Right renal pelvis (tissue), 4 donors: ENCODE measurements around the gene TNF. TPM values are rescaled to one million over a fixed set of nuclear protein-coding genes. Genes with fewer than 3 reads are reported as not detected.

Experiments used
- DNase-seq, 4 donors: peaks; one replicate each; pipeline ENCODE4 v3.0.0-alpha.2; 2013; ENCODE audit warnings: low read depth in 4 of 4, low spot score in 3 of 4, missing footprints in 1 of 4
- polyA plus RNA-seq, 4 donors: library from polyadenylated mRNA; unstranded; fragments of 120-200 nt; gene quantifications; one replicate each; pipeline ENCODE4 v1.2.1, GENCODE V29; 2013; ENCODE audit not compliant: insufficient read length in 4 of 4

The TNF gene
- polyA plus RNA-seq, 4 donors: 0.08 to 0.28 (median 0.16) TPM

- DNase-seq: no peak
Observed at GRCh38 chr6:31568537-31568961, 6.8 kb upstream of the TNF start.

- DNase-seq: no peak
Observed at GRCh38 chr6:31569861-31570536, 5.4 kb upstream of the TNF start.

DNA sequence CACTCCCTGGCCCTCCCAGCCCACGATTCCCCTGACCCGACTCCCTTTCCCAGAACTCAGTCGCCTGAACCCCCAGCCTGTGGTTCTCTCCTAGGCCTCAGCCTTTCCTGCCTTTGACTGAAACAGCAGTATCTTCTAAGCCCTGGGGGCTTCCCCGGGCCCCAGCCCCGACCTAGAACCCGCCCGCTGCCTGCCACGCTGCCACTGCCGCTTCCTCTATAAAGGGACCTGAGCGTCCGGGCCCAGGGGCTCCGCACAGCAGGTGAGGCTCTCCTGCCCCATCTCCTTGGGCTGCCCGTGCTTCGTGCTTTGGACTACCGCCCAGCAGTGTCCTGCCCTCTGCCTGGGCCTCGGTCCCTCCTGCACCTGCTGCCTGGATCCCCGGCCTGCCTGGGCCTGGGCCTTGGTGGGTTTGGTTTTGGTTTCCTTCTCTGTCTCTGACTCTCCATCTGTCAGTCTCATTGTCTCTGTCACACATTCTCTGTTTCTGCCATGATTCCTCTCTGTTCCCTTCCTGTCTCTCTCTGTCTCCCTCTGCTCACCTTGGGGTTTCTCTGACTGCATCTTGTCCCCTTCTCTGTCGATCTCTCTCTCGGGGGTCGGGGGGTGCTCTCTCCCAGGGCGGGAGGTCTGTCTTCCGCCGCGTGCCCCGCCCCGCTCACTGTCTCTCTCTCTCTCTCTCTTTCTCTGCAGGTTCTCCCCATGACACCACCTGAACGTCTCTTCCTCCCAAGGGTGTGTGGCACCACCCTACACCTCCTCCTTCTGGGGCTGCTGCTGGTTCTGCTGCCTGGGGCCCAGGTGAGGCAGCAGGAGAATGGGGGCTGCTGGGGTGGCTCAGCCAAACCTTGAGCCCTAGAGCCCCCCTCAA is 3.1 kb upstream of the TNF start, which contains the start of gene LTA:
LTA (plus strand) TSS at position 249 of the 871 bp plus-strand sequence; CDS start at position 703, 454 bp downstream.
- no peak for DNase-seq

- no peak for DNase-seq
Observed at GRCh38 chr6:31573239-31574105, 1.9 kb upstream of the TNF start.

- DNase-seq: no peak
Observed at GRCh38 chr6:31574106-31575061, 981 bp upstream of the TNF start.

GRCh38 chr6:31575952-31576685 is 754 bp downstream of the TNF start:
- DNase-seq: no peak

DNA sequence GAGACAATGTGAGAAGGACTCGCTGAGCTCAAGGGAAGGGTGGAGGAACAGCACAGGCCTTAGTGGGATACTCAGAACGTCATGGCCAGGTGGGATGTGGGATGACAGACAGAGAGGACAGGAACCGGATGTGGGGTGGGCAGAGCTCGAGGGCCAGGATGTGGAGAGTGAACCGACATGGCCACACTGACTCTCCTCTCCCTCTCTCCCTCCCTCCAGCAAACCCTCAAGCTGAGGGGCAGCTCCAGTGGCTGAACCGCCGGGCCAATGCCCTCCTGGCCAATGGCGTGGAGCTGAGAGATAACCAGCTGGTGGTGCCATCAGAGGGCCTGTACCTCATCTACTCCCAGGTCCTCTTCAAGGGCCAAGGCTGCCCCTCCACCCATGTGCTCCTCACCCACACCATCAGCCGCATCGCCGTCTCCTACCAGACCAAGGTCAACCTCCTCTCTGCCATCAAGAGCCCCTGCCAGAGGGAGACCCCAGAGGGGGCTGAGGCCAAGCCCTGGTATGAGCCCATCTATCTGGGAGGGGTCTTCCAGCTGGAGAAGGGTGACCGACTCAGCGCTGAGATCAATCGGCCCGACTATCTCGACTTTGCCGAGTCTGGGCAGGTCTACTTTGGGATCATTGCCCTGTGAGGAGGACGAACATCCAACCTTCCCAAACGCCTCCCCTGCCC is 1.7 kb downstream of the TNF start:
- DNase-seq: no peak

DNA sequence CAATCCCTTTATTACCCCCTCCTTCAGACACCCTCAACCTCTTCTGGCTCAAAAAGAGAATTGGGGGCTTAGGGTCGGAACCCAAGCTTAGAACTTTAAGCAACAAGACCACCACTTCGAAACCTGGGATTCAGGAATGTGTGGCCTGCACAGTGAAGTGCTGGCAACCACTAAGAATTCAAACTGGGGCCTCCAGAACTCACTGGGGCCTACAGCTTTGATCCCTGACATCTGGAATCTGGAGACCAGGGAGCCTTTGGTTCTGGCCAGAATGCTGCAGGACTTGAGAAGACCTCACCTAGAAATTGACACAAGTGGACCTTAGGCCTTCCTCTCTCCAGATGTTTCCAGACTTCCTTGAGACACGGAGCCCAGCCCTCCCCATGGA is 2.2 kb downstream of the TNF start:
- no peak for DNase-seq

DNA sequence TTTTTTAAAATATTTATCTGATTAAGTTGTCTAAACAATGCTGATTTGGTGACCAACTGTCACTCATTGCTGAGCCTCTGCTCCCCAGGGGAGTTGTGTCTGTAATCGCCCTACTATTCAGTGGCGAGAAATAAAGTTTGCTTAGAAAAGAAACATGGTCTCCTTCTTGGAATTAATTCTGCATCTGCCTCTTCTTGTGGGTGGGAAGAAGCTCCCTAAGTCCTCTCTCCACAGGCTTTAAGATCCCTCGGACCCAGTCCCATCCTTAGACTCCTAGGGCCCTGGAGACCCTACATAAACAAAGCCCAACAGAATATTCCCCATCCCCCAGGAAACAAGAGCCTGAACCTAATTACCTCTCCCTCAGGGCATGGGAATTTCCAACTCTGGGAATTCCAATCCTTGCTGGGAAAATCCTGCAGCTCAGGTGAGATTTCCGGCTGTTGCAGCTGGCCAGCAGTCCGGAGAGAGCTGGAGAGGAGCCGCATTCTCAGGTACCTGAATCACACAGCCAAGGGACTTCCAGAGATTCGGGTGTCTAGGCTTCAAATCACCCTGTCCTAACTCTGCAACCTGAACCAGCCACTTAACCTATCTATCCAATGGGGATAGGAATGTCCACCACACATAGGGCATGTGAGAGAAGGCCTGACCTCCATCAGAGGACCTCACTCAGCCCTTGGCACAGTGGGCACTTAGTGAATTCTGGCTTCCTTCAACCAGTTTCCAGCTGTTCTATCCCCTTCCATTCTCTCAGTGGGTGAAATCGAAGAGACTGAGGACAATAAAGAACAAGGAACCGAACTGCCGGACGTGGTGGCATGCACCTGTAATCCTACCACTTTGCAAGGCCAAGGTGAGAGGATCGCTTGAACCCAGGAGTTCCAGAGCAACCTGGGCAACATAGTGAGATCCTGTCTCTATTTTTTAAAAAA is 3.1 kb downstream of the TNF start:
- no peak for DNase-seq

- DNase-seq: no peak
Observed at GRCh38 chr6:31579119-31579505, 3.7 kb downstream of the TNF start.

DNA sequence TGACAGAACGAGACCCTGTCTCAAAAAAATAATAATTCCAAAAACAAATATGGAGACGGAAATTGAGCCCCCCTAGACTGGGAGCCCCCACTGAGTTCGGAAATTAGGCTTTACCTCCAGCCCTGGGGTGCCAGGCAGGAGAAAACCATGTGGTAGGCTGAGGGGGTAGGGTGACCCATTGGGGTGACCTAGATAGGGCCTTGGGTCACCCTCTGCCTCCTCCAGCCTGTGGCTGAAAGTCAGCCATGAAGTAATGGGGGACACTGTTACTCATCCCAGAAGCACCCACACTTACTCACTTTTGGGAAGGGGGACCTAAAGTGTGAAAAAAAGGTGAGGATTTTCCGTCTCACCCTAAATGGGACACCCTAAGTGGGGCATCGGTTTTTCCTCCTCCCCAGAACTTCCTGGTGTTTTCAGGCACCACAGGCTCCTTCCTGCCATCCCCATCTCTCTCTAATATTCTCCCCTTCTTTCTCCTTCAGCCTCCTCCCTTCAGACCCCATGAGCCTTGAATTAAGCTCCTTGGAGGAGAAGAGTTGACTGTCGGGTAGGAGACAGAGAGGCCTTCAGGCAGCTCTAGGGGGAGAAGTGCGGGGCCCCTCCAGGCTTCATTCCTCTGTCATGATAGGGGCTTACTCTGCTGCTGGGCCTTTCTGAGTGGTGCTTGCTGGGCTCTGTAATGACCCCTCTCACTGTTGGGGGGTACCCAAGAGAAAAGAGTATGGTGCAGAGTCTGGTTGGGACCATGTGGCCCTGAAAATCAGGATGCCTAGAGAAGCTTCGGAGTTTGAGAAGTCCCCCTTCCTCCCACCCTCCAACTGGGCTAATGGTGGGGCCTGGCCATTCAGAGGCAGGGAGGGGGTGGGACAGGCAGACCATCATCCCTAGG is 4.4 kb downstream of the TNF start:
- no peak for DNase-seq

- DNase-seq: no peak
Observed at GRCh38 chr6:31580438-31580740, 5.0 kb downstream of the TNF start.

- DNase-seq: peak; percentile 72 to 83 (median 74)
Observed at GRCh38 chr6:31580807-31581433, 5.6 kb downstream of the TNF start.

DNA sequence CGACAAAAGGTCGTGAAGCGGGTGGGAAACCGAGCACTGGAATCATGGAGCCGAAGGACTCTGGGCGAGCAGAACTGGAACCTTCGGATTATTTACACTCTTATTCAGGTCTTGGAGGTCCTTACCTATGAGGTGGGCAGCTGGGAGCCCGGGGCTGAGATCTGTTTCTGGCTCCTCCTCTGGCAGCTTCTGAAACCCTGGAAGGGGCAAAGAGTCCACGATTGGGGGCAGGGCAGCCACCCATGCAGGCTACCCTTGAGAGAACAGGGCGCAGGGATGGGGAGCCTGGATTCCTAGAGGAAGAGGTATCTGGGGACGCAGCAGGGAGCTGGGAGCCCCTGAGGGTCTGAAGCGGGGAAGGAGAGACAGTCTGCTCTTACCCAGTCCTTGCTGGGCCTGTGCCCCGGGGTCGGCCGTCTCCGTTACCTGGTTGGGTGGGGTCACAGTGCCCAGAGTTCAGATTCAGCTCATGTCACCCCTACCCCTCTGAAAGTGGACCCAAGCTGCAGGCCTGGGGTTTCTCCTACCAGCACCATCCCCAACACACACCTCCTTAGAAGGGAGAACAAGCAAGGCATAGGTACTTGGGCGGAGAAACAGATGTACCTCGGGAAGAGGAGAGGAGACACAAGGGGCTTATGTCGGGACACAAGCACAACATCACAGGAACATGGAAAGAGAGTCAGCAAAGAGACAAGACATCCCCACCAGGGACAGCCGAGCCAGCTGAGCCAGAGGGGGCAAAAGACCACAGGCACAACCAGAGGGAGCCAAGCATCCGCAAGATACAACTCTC is 6.3 kb downstream of the TNF start:
- peak in 1 of 4 donors; percentile 12 for DNase-seq

GRCh38 chr6:31582230-31582643 is 6.9 kb downstream of the TNF start, which contains the start of gene LTB:
Gene LTB (minus strand): TSS chr6:31582424. CDS start chr6:31582417, 7 bp downstream.
- DNase-seq: no peak
